GM10266 (cell line): ENCODE results near the gene SLC4A7.

Experiments
- DNase-seq: peaks from one replicate; pipeline ENCODE4 v3.0.0; 2012; ENCODE audit errors: extremely low spot score
- CTCF ChIP-seq: IDR thresholded peaks from 2 replicates; pipeline ENCODE4 v1.5.1; 2012; ENCODE audit warnings: mild to moderate bottlenecking, low read depth; ENCODE audit not compliant: control insufficient read depth, insufficient read depth; ENCODE audit errors: missing control alignments

SLC4A7 gene

GRCh38 chr3:27323087-27323570 is 161.1 kb downstream of the SLC4A7 start:
- no peak for DNase-seq
- TF ChIP-seq CTCF = no peak
